HCT116 (cell line): ENCODE data around the gene NOTCH1.

ENCODE experiments used
- CEBPB ChIP-seq: IDR thresholded peaks from 2 replicates; pipeline ENCODE4 v1.6.1; 2012; ENCODE audit warnings: low read depth
- EZH2 ChIP-seq: fragments of 200-600 bp; sonication (generic); IDR thresholded peaks from 2 replicates; pipeline ENCODE4 v1.6.1; 2017; ENCODE audit warnings: antibody characterized with exemption, mixed run types
- JUND ChIP-seq: IDR thresholded peaks from 2 replicates; pipeline ENCODE4 v1.6.1; 2012
- POLR2A ChIP-seq: IDR thresholded peaks from 2 replicates; pipeline ENCODE4 v1.7.0; 2011; ENCODE audit warnings: borderline replicate concordance; ENCODE audit not compliant: insufficient read depth, insufficient read length; ENCODE audit errors: extremely low read depth
- POLR2AphosphoS5 ChIP-seq: IDR thresholded peaks from 2 replicates; pipeline ENCODE4 v1.6.1; 2011; ENCODE audit warnings: mild to moderate bottlenecking, low read depth, low read length, moderate library complexity
- YY1 ChIP-seq: IDR thresholded peaks from 2 replicates; pipeline ENCODE4 v1.6.1; 2011; ENCODE audit warnings: low read length, low read depth, moderate library complexity, mild to moderate bottlenecking; ENCODE audit not compliant: insufficient replicate concordance; ENCODE audit errors: extremely low read depth
- TF ChIP-seq, protein P1 (sequence below), 3 experiments: fragments of 200-600 bp in 1 of 3; sonication (generic) in 1 of 3; IDR thresholded peaks in 2 of 3; conservative IDR thresholded peaks in 1 of 3; 2 replicates each; pipeline ENCODE4 v1.5.1; 2012 to 2017; ENCODE audit warnings: low read depth in 2 of 3, low read length in 2 of 3, antibody characterized with exemption in 1 of 3, borderline replicate concordance in 1 of 3, control low read depth in 1 of 3, mild to moderate bottlenecking in 1 of 3, mixed read lengths in 1 of 3, mixed run types in 1 of 3, moderate library complexity in 1 of 3; ENCODE audit not compliant: insufficient read depth in 1 of 3
- TF ChIP-seq, protein P2 (sequence below): IDR thresholded peaks from 2 replicates; pipeline ENCODE4 v1.6.1; 2012
- TF ChIP-seq, protein P3 (sequence below): IDR thresholded peaks from 2 replicates; pipeline ENCODE4 v1.6.1; 2012; ENCODE audit warnings: low read depth

DNA sequence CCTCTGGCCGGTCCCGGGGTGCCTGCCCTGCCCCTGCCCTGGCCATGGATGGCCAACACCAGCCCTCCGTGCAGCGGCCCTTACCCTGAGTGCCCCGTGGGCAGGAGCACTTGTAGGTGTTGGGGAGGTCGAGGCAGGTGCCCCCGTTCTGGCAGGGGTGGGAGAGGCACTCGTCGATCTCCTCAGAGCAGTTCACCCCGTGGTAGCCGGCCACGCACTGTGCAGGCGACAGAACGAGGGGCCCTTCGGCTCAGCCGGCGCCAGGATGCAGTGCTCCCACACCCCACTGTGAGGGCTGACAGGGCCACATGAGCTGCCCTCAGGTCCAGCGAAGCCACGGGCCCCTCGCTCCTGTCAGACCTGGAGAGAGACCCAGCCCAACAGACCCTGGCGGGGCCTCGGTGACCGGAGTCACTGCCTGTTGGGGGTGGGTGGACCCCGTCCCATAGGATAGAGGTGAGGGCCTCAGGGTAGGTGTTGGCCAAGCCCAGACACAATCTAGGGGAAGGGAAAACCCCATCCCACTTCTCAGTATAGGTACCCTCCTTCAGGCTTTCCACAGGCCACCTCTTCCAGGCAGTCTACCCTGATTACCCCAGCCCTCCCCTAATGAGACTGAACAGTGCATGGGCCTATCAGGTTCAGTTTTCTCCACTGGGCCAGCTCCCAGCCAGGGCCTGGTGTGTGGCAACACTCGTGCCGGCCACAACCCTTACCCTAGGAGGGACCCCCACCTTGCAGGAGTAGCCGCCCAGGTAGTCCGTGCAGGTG is 38.4 kb downstream of the NOTCH1 start:
- TF ChIP-seq YY1 (no peak), POLR2A (no peak), POLR2AphosphoS5 (no peak), CEBPB (no peak), JUND (no peak), EZH2 (no peak)
- TF ChIP-seq, protein P1, sequence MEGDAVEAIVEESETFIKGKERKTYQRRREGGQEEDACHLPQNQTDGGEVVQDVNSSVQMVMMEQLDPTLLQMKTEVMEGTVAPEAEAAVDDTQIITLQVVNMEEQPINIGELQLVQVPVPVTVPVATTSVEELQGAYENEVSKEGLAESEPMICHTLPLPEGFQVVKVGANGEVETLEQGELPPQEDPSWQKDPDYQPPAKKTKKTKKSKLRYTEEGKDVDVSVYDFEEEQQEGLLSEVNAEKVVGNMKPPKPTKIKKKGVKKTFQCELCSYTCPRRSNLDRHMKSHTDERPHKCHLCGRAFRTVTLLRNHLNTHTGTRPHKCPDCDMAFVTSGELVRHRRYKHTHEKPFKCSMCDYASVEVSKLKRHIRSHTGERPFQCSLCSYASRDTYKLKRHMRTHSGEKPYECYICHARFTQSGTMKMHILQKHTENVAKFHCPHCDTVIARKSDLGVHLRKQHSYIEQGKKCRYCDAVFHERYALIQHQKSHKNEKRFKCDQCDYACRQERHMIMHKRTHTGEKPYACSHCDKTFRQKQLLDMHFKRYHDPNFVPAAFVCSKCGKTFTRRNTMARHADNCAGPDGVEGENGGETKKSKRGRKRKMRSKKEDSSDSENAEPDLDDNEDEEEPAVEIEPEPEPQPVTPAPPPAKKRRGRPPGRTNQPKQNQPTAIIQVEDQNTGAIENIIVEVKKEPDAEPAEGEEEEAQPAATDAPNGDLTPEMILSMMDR (IDR thresholded peaks at IDR 0.05 in 2 of 3, conservative IDR thresholded peaks at IDR 0.05 in 1 of 3; ENCODE audit: borderline replicate concordance in 1 of 3, insufficient read depth in 1 of 3, low read depth in 2 of 3, low read length in 2 of 3), result no peak
- TF ChIP-seq, protein P2, sequence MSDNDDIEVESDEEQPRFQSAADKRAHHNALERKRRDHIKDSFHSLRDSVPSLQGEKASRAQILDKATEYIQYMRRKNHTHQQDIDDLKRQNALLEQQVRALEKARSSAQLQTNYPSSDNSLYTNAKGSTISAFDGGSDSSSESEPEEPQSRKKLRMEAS, result no peak
- TF ChIP-seq, protein P3, sequence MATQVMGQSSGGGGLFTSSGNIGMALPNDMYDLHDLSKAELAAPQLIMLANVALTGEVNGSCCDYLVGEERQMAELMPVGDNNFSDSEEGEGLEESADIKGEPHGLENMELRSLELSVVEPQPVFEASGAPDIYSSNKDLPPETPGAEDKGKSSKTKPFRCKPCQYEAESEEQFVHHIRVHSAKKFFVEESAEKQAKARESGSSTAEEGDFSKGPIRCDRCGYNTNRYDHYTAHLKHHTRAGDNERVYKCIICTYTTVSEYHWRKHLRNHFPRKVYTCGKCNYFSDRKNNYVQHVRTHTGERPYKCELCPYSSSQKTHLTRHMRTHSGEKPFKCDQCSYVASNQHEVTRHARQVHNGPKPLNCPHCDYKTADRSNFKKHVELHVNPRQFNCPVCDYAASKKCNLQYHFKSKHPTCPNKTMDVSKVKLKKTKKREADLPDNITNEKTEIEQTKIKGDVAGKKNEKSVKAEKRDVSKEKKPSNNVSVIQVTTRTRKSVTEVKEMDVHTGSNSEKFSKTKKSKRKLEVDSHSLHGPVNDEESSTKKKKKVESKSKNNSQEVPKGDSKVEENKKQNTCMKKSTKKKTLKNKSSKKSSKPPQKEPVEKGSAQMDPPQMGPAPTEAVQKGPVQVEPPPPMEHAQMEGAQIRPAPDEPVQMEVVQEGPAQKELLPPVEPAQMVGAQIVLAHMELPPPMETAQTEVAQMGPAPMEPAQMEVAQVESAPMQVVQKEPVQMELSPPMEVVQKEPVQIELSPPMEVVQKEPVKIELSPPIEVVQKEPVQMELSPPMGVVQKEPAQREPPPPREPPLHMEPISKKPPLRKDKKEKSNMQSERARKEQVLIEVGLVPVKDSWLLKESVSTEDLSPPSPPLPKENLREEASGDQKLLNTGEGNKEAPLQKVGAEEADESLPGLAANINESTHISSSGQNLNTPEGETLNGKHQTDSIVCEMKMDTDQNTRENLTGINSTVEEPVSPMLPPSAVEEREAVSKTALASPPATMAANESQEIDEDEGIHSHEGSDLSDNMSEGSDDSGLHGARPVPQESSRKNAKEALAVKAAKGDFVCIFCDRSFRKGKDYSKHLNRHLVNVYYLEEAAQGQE, result no peak
